Vagina (tissue), 2 donors: ENCODE measurements around the gene WDR45B. TPM values are rescaled to one million over a fixed set of nuclear protein-coding genes. Genes with fewer than 3 reads are reported as not detected.

Experiments used
- DNase-seq, 2 donors: peaks; one replicate each; pipeline ENCODE4 v3.0.0-alpha.2; 2017; ENCODE audit errors: extremely low spot score in 2 of 2
- H3K27ac ChIP-seq: fragments of 200-600 bp; sonication (generic); one replicate; pipeline ENCODE4 v1.5.1; 2019
- H3K27me3 ChIP-seq: fragments of 200-600 bp; sonication (generic); one replicate; pipeline ENCODE4 v1.5.1; 2019
- H3K36me3 ChIP-seq, 2 donors: fragments of 200-600 bp; sonication (generic); one replicate each; pipeline ENCODE4 v1.5.1; 2017 to 2019
- H3K4me1 ChIP-seq: fragments of 200-600 bp; sonication (generic); one replicate; pipeline ENCODE4 v1.5.1; 2019
- H3K4me3 ChIP-seq, 2 donors: fragments of 200-600 bp; sonication (generic); 1 replicate in 1 of 2; 2 replicates in 1 of 2; pipeline ENCODE4 v1.5.1; 2016 to 2019
- H3K9me3 ChIP-seq: fragments of 200-600 bp; sonication (generic); one replicate; pipeline ENCODE4 v1.5.1; 2019
- POLR2A ChIP-seq, 2 donors: fragments of 450-650 bp; IDR thresholded peaks; one replicate each; pipeline ENCODE4 v1.6.1; 2017; ENCODE audit warnings: antibody characterized with exemption in 2 of 2, mild to moderate bottlenecking in 2 of 2, moderate library complexity in 2 of 2
- POLR2AphosphoS5 ChIP-seq, 2 donors: sonication (generic); formaldehyde crosslinking; IDR thresholded peaks; one replicate each; pipeline ENCODE4 v1.9.0; 2017; ENCODE audit warnings: antibody characterized with exemption in 2 of 2, mild to moderate bottlenecking in 2 of 2, low read depth in 1 of 2; ENCODE audit not compliant: insufficient read depth in 1 of 2
- intact Hi-C: fragments of 100-400 bp; cut with DNase I; formaldehyde crosslinking; loops from one replicate; pipeline ENCODE4 v1.15.1; 2023
- total RNA-seq: library from RNA; depleted of rRNA; stranded (reverse); fragments of >200 nt; gene quantifications from one replicate; pipeline ENCODE4 v1.2.3, GENCODE V29; 2016
- TF ChIP-seq, protein P1 (sequence below), 3 experiments: fragments of 450-650 bp in 2 of 3; fragments of 200-600 bp in 1 of 3; sonication (generic) in 1 of 3; IDR thresholded peaks; one replicate each; pipeline ENCODE4 v1.5.1; 2017 to 2019; ENCODE audit warnings: antibody characterized with exemption in 3 of 3, mild to moderate bottlenecking in 2 of 3, moderate library complexity in 2 of 3

Gene WDR45B
- total RNA-seq, 1 donor from 2014 or later, result 86.4 TPM

DNA sequence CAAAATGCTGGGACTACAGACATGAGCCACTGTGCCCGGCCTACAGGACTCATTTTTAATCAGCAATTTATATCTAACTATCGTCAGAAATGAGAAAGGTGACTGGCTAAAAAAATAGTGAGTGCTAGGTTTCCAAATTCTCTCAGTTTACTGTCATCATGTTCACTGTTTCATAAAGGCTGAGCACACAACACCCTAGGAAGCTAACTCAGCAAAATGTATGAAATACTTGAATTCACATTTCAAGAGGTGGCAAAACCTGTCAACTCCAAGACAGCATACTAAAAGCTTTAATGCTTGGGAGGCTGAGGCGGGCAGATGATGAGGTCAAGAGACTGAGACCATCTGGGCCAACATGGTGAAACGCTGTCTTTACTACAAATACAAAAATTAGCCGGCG lies 16.7 kb downstream of the WDR45B start:
- H3K9me3 ChIP-seq, result no peaks in the 10 kb centered on the region
- no peak overlapping the region for H3K4me3 ChIP-seq
- no peak for TF ChIP-seq POLR2A (IDR thresholded peaks at IDR 0.05)
- TF ChIP-seq, protein P1, sequence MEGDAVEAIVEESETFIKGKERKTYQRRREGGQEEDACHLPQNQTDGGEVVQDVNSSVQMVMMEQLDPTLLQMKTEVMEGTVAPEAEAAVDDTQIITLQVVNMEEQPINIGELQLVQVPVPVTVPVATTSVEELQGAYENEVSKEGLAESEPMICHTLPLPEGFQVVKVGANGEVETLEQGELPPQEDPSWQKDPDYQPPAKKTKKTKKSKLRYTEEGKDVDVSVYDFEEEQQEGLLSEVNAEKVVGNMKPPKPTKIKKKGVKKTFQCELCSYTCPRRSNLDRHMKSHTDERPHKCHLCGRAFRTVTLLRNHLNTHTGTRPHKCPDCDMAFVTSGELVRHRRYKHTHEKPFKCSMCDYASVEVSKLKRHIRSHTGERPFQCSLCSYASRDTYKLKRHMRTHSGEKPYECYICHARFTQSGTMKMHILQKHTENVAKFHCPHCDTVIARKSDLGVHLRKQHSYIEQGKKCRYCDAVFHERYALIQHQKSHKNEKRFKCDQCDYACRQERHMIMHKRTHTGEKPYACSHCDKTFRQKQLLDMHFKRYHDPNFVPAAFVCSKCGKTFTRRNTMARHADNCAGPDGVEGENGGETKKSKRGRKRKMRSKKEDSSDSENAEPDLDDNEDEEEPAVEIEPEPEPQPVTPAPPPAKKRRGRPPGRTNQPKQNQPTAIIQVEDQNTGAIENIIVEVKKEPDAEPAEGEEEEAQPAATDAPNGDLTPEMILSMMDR (IDR thresholded peaks at IDR 0.05), result no peak
- peaks cover 2% of the 10 kb centered on the region for H3K4me1 ChIP-seq
- no peak for DNase-seq
- H3K27ac ChIP-seq, result no peak overlapping the region
- H3K27me3 ChIP-seq, result no peaks in the 10 kb centered on the region
- intact Hi-C loops, result no loop called here
- H3K36me3 ChIP-seq, result peaks cover 0 to 28% of the 10 kb centered on the region in 2 donors

DNA sequence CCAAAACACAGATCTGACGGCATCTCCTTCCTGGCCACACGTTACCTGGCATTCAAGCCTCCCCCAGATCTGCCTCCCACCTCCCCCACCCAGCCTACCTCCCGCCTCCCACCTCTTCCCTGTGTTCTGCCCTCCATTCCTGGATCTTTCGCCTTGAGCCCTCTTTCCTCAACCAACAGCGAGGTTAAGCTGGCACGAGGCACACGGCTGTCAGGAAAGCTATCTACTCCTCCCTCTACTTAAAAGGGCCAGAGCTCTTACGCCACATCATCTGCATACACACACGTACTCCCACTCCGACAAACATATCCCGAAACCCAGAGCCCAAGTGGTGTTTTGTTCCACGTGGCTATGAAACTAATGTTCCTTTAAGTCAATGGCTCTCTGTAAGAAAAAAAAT lies 18.0 kb downstream of the WDR45B start:
- no peak for TF ChIP-seq POLR2AphosphoS5 (IDR thresholded peaks at IDR 0.05; ENCODE audit: insufficient read depth in 1 of 2, low read depth in 1 of 2)
- TF ChIP-seq, protein P1 (IDR thresholded peaks at IDR 0.05), result no peak
- TF ChIP-seq POLR2A (IDR thresholded peaks at IDR 0.05), result no peak
- intact Hi-C loops, result no loop called here
- H3K36me3 ChIP-seq, result peaks cover 0 to 39% of the 10 kb centered on the region in 2 donors

DNA sequence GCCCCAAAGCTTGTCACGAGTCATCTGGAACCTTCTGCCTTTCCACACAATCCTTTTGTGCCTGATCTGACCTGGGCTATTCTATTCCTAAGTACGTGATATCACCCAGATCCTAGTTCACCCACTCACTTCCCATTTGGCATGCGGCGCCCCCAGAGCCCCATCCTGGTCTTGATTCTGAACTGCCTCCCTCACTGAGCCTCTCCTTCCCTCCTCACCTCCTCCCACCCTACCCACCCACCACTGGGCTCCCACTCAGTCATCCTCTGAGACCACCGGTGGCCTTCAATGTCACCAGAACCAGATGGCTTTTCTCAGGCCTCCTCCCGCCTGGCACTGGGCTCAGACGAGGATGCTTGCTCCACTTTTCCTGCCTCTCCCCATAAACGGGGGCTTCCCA lies 18.5 kb downstream of the WDR45B start:
- H3K4me3 ChIP-seq, result no peak overlapping the region
- H3K27me3 ChIP-seq, result no peaks in the 10 kb centered on the region
- no peak for TF ChIP-seq POLR2A (IDR thresholded peaks at IDR 0.05)
- TF ChIP-seq, protein P1 (IDR thresholded peaks at IDR 0.05), result no peak
- no peak for TF ChIP-seq POLR2AphosphoS5 (IDR thresholded peaks at IDR 0.05; ENCODE audit: insufficient read depth in 1 of 2, low read depth in 1 of 2)
- DNase-seq, result no peak
- H3K9me3 ChIP-seq, result no peaks in the 10 kb centered on the region
- H3K27ac ChIP-seq, result no peak overlapping the region
- H3K4me1 ChIP-seq, result no peaks in the 10 kb centered on the region
- intact Hi-C loops, result no loop called here
- peaks cover 0 to 44% of the 10 kb centered on the region in 2 donors for H3K36me3 ChIP-seq

More for the DNA sequence above, 18.0 kb downstream of the WDR45B start:
- Histone ChIP-seq H3K4me3 (no peak overlapping the region), H3K9me3 (no peaks in the 10 kb centered on the region), H3K27ac (no peak overlapping the region), H3K4me1 (no peaks in the 10 kb centered on the region), H3K27me3 (no peaks in the 10 kb centered on the region)
- no peak for DNase-seq

DNA sequence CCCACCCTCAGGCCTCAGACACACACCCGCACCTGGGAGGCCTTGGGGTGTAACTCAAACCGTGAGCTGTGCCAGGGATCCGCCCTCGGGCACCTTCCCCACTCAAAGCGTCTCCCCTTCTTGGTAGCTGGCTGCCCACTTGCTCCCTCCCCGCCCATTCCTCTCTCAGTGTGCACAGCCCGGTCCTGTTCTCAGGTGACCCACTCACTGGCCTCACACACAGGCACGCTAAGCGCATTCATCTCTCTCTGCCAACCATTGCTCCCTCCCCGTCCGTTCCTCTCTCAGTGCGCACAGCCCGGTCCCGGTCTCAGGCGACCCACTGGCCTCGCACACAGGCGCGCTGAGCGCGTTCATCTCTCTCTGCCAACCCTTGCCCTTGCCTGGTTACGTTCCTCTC lies 20.8 kb downstream of the WDR45B start:
- H3K9me3 ChIP-seq, result no peaks in the 10 kb centered on the region
- no peaks in the 10 kb centered on the region for H3K27me3 ChIP-seq
- peaks cover 0 to 53% of the 10 kb centered on the region in 2 donors for H3K36me3 ChIP-seq
- H3K4me1 ChIP-seq, result no peaks in the 10 kb centered on the region
- no peak for DNase-seq
- H3K4me3 ChIP-seq, result no peak overlapping the region
- no peak overlapping the region for H3K27ac ChIP-seq
- TF ChIP-seq, protein P1 (IDR thresholded peaks at IDR 0.05), result no peak
- TF ChIP-seq POLR2A (IDR thresholded peaks at IDR 0.05), result no peak
- no peak for TF ChIP-seq POLR2AphosphoS5 (IDR thresholded peaks at IDR 0.05; ENCODE audit: insufficient read depth in 1 of 2, low read depth in 1 of 2)
- intact Hi-C loops, result no loop called here

DNA sequence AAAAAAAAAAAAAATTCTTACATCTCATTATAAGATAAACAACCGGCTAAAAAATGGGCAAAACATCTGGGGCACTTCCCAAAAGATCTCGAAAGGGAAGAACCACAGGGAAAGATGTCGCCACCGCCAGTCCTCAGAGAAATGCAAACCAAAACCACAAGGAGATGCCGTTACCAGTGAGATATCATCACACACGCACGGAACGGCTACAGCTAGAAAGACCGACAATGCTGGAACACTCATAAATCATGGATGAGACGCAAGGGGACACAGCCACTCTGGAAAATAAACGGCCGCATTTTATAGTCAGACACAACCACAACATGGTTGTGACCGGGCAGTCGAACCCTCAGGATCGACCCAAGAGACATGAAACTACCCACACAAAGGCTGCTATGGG lies 24.5 kb downstream of the WDR45B start:
- intact Hi-C loops, result no loop called here
- TF ChIP-seq POLR2AphosphoS5 (IDR thresholded peaks at IDR 0.05; ENCODE audit: insufficient read depth in 1 of 2, low read depth in 1 of 2) (no peak), POLR2A (IDR thresholded peaks at IDR 0.05) (no peak)
- TF ChIP-seq, protein P1 (IDR thresholded peaks at IDR 0.05), result no peak
- Histone ChIP-seq H3K27me3 (no peaks in the 10 kb centered on the region), H3K9me3 (no peaks in the 10 kb centered on the region), H3K36me3 (peaks cover 0 to 79% of the 10 kb centered on the region in 2 donors), H3K27ac (no peak overlapping the region), H3K4me3 (no peak overlapping the region), H3K4me1 (no peaks in the 10 kb centered on the region)
- no peak for DNase-seq
